ENCODE data around the gene FBXL22.

Gene FBXL22, protein sequence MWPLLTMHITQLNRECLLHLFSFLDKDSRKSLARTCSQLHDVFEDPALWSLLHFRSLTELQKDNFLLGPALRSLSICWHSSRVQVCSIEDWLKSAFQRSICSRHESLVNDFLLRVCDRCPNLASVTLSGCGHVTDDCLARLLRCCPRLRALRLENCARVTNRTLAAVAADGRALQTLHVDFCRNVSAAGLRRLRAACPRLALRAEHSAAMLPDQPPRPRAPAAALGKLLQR

DNA sequence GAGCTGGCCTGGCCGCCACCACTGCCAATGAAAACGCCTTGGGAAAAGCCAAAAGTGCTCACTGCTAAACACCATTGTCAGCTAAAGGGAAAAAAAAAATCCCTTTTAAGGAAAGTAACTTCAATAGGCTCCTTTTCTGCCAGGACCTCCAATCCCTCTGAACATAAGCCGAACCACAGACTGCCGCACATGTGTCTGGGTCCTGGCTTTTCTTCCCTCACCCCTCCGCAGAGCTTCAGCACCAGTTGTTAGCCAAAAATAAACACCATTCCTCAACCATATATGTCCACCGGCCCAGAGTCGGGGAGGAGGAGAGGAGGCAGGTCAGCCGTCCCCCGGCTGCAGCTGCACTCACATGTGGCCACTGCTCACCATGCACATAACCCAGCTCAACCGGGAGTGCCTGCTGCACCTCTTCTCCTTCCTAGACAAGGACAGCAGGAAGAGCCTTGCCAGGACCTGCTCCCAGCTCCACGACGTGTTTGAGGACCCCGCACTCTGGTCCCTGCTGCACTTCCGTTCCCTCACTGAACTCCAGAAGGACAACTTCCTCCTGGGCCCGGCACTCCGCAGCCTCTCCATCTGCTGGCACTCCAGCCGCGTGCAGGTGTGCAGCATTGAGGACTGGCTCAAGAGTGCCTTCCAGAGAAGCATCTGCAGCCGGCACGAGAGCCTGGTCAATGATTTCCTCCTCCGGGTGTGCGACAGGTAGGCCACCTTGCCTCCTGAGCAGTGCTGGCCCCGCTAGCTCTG, at the start of gene FBXL22:
TSS of gene FBXL22 (plus strand) at position 350 of the 753 bp plus-strand sequence. CDS start at position 356, 6 bp downstream.
- DNase-seq (ENCODE audit: low read depth), result no peak
- no peak within 1 kb of the TSS for H3K4me3 ChIP-seq (ENCODE audit: low read depth, low read length)
- TF ChIP-seq, protein P1, sequence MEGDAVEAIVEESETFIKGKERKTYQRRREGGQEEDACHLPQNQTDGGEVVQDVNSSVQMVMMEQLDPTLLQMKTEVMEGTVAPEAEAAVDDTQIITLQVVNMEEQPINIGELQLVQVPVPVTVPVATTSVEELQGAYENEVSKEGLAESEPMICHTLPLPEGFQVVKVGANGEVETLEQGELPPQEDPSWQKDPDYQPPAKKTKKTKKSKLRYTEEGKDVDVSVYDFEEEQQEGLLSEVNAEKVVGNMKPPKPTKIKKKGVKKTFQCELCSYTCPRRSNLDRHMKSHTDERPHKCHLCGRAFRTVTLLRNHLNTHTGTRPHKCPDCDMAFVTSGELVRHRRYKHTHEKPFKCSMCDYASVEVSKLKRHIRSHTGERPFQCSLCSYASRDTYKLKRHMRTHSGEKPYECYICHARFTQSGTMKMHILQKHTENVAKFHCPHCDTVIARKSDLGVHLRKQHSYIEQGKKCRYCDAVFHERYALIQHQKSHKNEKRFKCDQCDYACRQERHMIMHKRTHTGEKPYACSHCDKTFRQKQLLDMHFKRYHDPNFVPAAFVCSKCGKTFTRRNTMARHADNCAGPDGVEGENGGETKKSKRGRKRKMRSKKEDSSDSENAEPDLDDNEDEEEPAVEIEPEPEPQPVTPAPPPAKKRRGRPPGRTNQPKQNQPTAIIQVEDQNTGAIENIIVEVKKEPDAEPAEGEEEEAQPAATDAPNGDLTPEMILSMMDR (IDR thresholded peaks at IDR 0.05; ENCODE audit: insufficient read depth, low read depth, low read length, missing control alignments), result no peak

DNA sequence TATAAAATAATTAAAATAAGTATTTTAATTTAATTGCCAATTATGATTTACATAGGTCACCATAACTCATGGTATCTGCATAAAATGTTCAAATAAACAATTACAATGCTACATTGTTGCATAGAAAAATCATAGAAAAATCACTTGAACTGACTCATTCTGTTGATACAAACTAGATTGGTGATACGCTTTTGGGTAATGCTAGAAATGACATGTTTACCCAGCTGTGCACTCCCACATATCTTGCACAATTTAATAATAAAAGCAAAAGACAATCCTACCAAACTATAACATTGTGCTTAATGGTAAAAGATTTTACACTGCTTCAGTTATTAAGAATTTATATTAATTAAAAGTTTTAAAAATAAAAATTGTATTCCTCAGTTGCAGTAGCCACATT, 45.8 kb upstream of the FBXL22 start:
- no peak overlapping the region for H3K4me3 ChIP-seq (ENCODE audit: low read depth, low read length)
- DNase-seq (ENCODE audit: low read depth), result no peak
- TF ChIP-seq, protein P1 (IDR thresholded peaks at IDR 0.05; ENCODE audit: insufficient read depth, low read depth, low read length, missing control alignments), result no peak

DNA sequence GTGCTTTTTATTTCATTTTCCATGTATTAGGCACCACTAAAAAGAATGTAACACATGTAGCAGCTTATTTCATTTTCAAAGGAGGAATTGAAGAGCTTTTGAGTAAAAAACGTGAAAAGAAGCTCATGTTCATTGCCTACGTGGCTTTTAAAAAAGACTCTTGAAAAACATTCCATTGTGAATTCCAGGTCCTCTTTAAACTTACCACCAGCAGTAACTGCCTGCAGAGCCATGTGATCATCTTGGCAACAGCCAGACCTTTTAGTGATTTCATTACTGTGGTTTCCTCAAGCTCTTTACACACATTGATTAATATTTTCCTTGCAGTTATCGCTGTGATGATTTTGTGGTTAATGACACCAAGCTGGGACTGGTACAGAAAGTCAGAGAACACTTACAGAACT, 43.8 kb upstream of the FBXL22 start:
- TF ChIP-seq, protein P1 (IDR thresholded peaks at IDR 0.05; ENCODE audit: insufficient read depth, low read depth, low read length, missing control alignments), result no peak
- H3K4me3 ChIP-seq (ENCODE audit: low read depth, low read length), result no peak overlapping the region
- no peak for DNase-seq (ENCODE audit: low read depth)

DNA sequence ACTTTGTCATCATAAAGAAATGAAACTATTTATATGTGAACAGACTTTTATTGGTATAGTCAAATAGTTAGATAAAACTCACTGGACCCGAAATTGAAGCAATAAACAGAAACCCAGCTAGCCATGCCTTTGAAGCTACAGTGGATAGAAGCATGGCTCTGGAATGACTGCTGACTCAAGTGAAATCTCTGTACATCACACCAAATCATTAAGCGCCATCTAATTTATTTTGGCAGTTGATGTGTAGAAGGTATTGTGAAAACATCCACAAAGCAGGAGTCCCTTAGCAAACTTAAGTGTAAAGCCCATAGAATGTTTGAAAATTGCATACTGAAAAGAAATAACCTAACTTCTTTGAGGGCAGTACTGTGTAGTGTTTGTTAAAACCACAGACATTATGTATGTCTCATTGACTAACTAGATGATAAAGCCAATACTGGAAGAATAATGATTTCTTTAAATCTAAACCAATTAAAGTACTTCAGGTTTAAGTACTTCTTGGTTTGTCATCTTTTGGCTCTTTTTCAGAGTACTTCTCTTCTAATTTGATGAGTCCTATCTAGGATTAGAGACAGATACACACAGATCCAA, 42.8 kb upstream of the FBXL22 start:
- no peak for DNase-seq (ENCODE audit: low read depth)
- TF ChIP-seq, protein P1 (IDR thresholded peaks at IDR 0.05; ENCODE audit: insufficient read depth, low read depth, low read length, missing control alignments), result no peak

DNA sequence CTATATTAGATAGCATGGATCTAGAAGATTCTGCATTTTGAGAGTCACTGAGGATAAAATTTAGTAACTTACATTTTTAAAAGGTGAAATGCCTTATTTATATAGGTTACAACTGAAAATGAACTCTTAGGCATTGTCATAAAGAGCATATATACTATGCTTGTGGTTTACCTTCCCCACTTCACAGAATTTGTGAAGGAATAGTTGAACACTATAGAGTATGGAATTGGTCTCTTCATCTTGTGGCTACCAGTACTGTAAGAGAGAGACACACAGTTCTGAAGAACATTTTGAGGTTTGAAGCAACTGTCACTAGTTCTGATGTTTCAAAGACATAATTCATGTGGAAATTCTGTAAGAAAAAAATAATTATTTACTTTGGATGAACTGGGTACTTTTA, 41.7 kb upstream of the FBXL22 start:
- no peak for DNase-seq (ENCODE audit: low read depth)
- TF ChIP-seq, protein P1 (IDR thresholded peaks at IDR 0.05; ENCODE audit: insufficient read depth, low read depth, low read length, missing control alignments), result no peak
- H3K4me3 ChIP-seq (ENCODE audit: low read depth, low read length), result no peak overlapping the region

More for the DNA sequence above, 42.8 kb upstream of the FBXL22 start:
- H3K4me3 ChIP-seq (ENCODE audit: low read depth, low read length), result no peak overlapping the region

DNA sequence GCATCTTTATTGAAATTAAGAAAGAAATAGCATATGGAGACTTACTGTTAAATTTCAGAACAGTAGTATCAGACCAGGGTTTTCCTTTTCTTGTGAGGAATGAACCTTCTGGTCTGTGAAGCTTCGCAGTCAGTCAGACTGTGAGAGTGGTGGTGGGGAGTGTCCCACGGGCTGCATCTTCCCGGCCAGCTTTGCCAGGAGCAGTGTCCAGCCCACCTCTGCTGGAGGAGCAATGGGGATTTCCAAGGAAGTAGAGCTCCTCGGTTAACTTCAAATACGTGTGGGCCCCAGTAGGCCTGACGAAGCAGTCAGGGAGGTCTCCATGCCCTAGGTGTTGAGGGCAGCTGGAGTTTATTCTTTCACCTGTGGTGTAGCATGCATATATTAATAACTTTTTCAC, 40.9 kb upstream of the FBXL22 start:
- TF ChIP-seq, protein P1 (IDR thresholded peaks at IDR 0.05; ENCODE audit: insufficient read depth, low read depth, low read length, missing control alignments), result no peak
- no peak overlapping the region for H3K4me3 ChIP-seq (ENCODE audit: low read depth, low read length)
- peak; percentile 48 for DNase-seq (ENCODE audit: low read depth)

Data from GM12865 (cell line).